Prostate gland (tissue), 2 donors: ENCODE results near the gene ZC3H10. TPM values are rescaled to one million over a fixed set of nuclear protein-coding genes. Genes with fewer than 3 reads are reported as not detected.
"Not testable (repeated sequence)": the region's sequence is repeated elsewhere in the genome, so short reads cannot be mapped to it uniquely, and the experiment has no call there.

Experiments used
- DNase-seq: peaks from one replicate; pipeline ENCODE4 v3.0.0-alpha.2; 2019; ENCODE audit warnings: low spot score
- H3K27ac ChIP-seq, 2 donors: fragments of 200-600 bp; sonication (generic); 2 replicates each; pipeline ENCODE4 v1.5.1; 2017 to 2019
- H3K27me3 ChIP-seq: fragments of 200-600 bp; sonication (generic); replicated peaks from 2 replicates; pipeline ENCODE4 v1.5.1; 2019; ENCODE audit not compliant: insufficient read depth
- H3K36me3 ChIP-seq, 2 donors: fragments of 200-600 bp; sonication (generic); 1 replicate in 1 of 2; 2 replicates in 1 of 2; pipeline versions ENCODE4 v1.5.1 to v1.8.1; 2017 to 2019
- H3K4me1 ChIP-seq: fragments of 200-600 bp; sonication (generic); replicated peaks from 2 replicates; pipeline ENCODE4 v1.5.1; 2019
- H3K4me3 ChIP-seq, 2 donors: fragments of 200-600 bp; sonication (generic); 2 replicates each; pipeline ENCODE4 v1.5.1; 2017 to 2019
- H3K9me3 ChIP-seq: fragments of 200-600 bp; sonication (generic); 2 replicates; pipeline ENCODE4 v1.5.1; 2017
- CTCF ChIP-seq, 4 experiments: fragments of 200-600 bp in 2 of 4; fragments of 450-650 bp in 2 of 4; sonication (generic) in 2 of 4; IDR thresholded peaks; 1 replicate in 3 of 4; 2 replicates in 1 of 4; pipeline ENCODE4 v1.5.1; 2016 to 2019; ENCODE audit warnings: antibody characterized with exemption in 4 of 4, mild to moderate bottlenecking in 2 of 4, moderate library complexity in 2 of 4
- POLR2A ChIP-seq: fragments of 450-650 bp; IDR thresholded peaks from one replicate; pipeline ENCODE4 v1.6.1; 2016; ENCODE audit warnings: antibody characterized with exemption, mild to moderate bottlenecking
- POLR2AphosphoS5 ChIP-seq: sonication (generic); formaldehyde crosslinking; IDR thresholded peaks from one replicate; pipeline ENCODE4 v1.6.1; 2017; ENCODE audit warnings: antibody characterized with exemption
- WGBS: methylation state at CpG from one replicate; pipeline ENCODE4 v1.1.5; 2018; 5-methylcytosine and 5-hydroxymethylcytosine counted together
- intact Hi-C: fragments of 100-400 bp; cut with DNase I; formaldehyde crosslinking; loops from one replicate; pipeline ENCODE4 v1.14.2; 2022
- total RNA-seq, 2 donors: library from RNA; depleted of rRNA; stranded (reverse); fragments of >200 nt; gene quantifications; one replicate each; pipeline ENCODE4 v1.1.0, GENCODE V29; 2016

Gene ZC3H10
- total RNA-seq, 2 donors from 2014 or later, result 4.6 to 9.1 TPM

- 100% methylated on average over 1 of the region's 1 CpG for WGBS
- H3K27ac ChIP-seq, result no peak overlapping the region
- TF ChIP-seq POLR2A, result no peak
- no peak for TF ChIP-seq POLR2AphosphoS5
- no peak for TF ChIP-seq CTCF (IDR thresholded peaks at IDR 0.05)
- H3K4me3 ChIP-seq, result no peak overlapping the region
- H3K4me1 ChIP-seq, result peaks cover 5% of the 10 kb centered on the region
- no peaks in the 10 kb centered on the region for H3K36me3 ChIP-seq
- intact Hi-C loops, result no loop called here
- no peaks in the 10 kb centered on the region for H3K27me3 ChIP-seq
- no peaks in the 10 kb centered on the region for H3K9me3 ChIP-seq
- no peak for DNase-seq
These were observed 36.2 kb downstream of the ZC3H10 start for GRCh38 chr12:56154246-56154771.

- Histone ChIP-seq H3K4me3 (no peak overlapping the region), H3K36me3 (peaks cover 0 to 2% of the 10 kb centered on the region in 2 donors), H3K9me3 (no peaks in the 10 kb centered on the region), H3K4me1 (peaks cover 10% of the 10 kb centered on the region), H3K27me3 (no peaks in the 10 kb centered on the region), H3K27ac (no peak overlapping the region)
- no peak for DNase-seq
- WGBS, result 85% methylated on average over 5 of the region's 5 CpGs
- TF ChIP-seq POLR2A (no peak), CTCF (IDR thresholded peaks at IDR 0.05) (no peak), POLR2AphosphoS5 (no peak)
- intact Hi-C loops, result loop anchor here (5.0 kb wide), 1 partner anchor 38 kb away; the partner anchor contains the start of genes RPL41 and ZC3H10
These were observed 36.8 kb downstream of the ZC3H10 start for GRCh38 chr12:56154818-56155217.

GRCh38 chr12:56155256-56155845 lies 37.3 kb downstream of the ZC3H10 start:
- peaks cover 0 to 7% of the 10 kb centered on the region in 2 donors for H3K36me3 ChIP-seq

GRCh38 chr12:56156464-56157200 lies 38.6 kb downstream of the ZC3H10 start:
- not testable (repeated sequence) for H3K9me3 ChIP-seq, H3K27me3 ChIP-seq, DNase-seq
- peaks cover 13% of the 10 kb centered on the region for H3K4me1 ChIP-seq
- 87% methylated on average over 21 of the region's 21 CpGs for WGBS
- H3K4me3 ChIP-seq, result peak overlapping the region; percentile 58 to 71
- peaks cover 0 to 12% of the 10 kb centered on the region in 2 donors for H3K36me3 ChIP-seq
- peak overlapping the region; percentile 97 to 98 for H3K27ac ChIP-seq
- intact Hi-C loops, result loop anchor here (5.0 kb wide), 1 partner anchor 39 kb away; the partner anchor contains the start of genes RPL41 and ZC3H10

More at GRCh38 chr12:56155256-56155845, 37.3 kb downstream of the ZC3H10 start:
- no peak for DNase-seq
- H3K4me3 ChIP-seq, result no peak overlapping the region
- peaks cover 14% of the 10 kb centered on the region for H3K4me1 ChIP-seq
- H3K9me3 ChIP-seq, result no peaks in the 10 kb centered on the region
- WGBS, result 91% methylated on average over 11 of the region's 11 CpGs
- intact Hi-C loops, result loop anchor here (5.0 kb wide), 1 partner anchor 38 kb away; the partner anchor contains the start of genes RPL41 and ZC3H10
- H3K27me3 ChIP-seq, result no peaks in the 10 kb centered on the region
- H3K27ac ChIP-seq, result no peak overlapping the region
- TF ChIP-seq POLR2AphosphoS5, result no peak
- TF ChIP-seq CTCF (IDR thresholded peaks at IDR 0.05), result no peak
- no peak for TF ChIP-seq POLR2A
